Non-pigmented ciliary epithelial cell (primary cell): ENCODE results near the gene INTU.

Experiments
- DNase-seq: peaks from one replicate; pipeline ENCODE4 v3.0.0-alpha.2; 2010; ENCODE audit warnings: low read depth

The INTU gene

DNA sequence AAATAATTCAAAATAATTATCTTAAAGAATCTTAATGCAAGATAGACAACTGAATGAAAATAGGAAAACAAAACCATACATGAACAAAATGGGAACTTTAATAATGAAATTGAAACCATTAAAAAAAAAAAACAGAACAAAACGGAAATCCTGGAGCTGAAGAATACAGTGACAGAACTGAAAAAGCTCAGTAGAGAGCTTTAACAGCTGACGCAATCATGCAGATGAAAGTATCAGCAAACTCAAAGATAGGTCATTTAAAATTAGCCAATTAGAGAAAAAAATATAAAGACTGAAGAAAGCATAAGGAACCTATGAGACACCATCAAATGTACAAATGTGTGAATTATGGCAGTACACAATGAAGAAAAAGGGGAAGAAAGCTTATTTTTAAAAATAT is 116.2 kb downstream of the INTU start:
- DNase-seq, result no peak

DNA sequence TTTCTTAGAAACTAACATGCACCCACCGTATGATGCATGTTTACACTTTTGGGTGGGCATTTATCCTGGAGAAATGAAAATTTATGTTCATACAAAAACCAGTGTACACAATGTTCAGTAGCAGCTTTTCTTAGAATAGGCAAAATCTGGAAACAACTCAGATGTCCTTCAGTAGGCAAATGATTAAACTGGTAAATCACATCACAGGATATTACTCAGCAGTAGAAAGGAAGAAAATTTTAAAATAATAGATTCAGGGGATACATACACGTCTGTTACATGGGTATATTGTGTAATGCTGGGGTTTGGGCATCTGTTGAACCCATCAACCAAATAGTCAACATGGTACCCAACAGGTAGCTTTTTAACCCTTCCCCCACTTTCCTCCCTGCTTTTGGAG is 124.1 kb downstream of the INTU start:
- DNase-seq, result no peak

DNA sequence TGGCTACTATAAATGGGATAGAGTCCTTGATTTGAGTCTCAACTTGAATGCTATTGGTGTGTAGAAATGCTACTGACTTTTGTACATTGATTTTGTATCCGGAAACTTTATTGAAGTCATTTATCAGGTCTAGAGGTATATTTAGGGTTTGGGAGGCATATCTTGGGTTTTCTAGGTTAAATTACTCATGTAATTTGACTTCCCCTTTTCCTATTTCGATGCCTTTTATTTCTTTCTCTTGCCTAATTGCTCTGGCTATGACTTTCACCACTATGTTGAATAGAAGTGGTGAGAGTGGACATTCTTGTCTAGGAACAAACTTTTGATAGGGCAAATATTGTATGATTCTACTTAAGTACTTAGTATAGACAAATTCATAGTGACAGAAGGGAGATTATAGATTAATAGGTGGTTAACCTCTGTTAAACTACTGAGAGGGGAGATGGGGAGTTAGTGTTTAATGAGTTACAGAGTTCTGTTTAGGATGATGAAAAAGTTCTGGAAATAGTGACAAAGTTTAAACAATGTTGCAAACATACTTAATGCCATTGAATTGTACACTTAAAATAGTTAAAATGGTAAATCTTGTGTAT is 126.6 kb downstream of the INTU start:
- DNase-seq, result no peak

DNA sequence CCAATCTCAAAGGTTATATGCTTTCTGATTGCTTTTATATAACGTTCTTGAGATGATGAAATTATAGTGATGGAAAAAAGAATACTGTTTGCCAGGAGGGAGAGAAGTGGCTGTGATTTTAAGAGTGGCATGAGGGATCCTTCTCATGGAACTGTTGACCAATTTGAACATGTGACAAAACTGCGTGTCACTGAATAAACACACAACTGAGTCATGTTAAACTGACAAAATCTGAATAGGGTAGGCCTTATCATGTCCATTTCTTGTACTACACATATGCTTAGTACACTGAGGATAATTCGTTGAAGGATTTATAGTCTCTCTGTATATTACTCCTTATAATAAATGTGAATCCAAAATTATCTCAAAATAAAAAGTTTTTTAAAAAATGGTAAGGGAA is 127.1 kb downstream of the INTU start:
- DNase-seq, result no peak

- DNase-seq, result no peak
Observed at GRCh38 chr4:127771535-127772275, 138.9 kb downstream of the INTU start.

- DNase-seq, result no peak
Observed at GRCh38 chr4:127772769-127773671, 140.3 kb downstream of the INTU start.

GRCh38 chr4:127775843-127776242 is 143.1 kb downstream of the INTU start:
- no peak for DNase-seq
